GM12872 (cell line): ENCODE measurements around the gene PDE6C.

Experiments used
- CTCF ChIP-seq: IDR thresholded peaks from 3 replicates; pipeline ENCODE4 v1.5.1; 2011; ENCODE audit warnings: low read depth, mild to moderate bottlenecking, low read length, moderate library complexity; ENCODE audit not compliant: insufficient read depth

The PDE6C gene

GRCh38 chr10:93612311-93612710, at the start of gene PDE6C:
Gene PDE6C, plus strand, starts transcription at chr10:93612537. Its CDS starts 189 bp downstream, at chr10:93612726.
- TF ChIP-seq CTCF, result no peak

GRCh38 chr10:93565446-93565845, 46.9 kb upstream of the PDE6C start:
- no peak for TF ChIP-seq CTCF

GRCh38 chr10:93566435-93567276, 45.7 kb upstream of the PDE6C start, which contains the start of gene FFAR4:
Gene FFAR4, plus strand, starts transcription at chr10:93566665. Its CDS starts 56 bp downstream, at chr10:93566721.
- TF ChIP-seq CTCF, result no peak

- TF ChIP-seq CTCF, result no peak
Observed at GRCh38 chr10:93567277-93568104, 44.8 kb upstream of the PDE6C start.

DNA sequence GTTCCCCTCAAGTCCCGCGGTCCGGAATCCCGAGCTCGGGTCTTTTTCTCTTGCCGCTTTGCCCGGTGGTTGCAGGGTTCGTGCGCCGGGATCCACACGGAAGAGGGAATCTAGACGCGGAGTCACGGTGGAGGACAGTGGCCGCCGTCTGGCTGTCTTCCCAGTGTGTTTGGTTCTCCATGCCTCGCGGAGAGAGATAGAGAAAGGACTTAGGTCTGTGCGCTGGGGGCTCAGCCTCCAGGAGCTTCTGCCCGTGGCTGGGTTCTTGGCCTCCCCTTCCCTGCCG, 44.3 kb upstream of the PDE6C start:
- TF ChIP-seq CTCF, result no peak

DNA sequence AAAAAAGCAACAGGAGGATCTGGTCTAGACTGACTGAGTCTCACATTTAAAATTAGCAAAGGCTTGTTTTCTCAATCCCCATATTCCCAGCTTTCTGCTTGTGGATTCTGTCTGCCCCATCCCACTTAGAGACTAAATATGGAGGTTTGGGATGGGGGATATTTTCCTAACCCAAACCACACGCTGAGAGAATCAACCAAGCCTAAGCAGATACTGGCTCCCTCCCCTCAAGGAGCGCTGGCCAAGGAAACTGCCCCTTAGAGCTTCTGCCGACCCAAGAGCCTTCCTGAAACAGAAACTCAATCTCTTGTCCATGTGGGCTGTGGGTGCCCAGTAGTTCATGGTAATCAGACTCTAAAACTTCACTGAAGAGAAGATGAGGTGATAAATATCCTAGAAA, 42.0 kb upstream of the PDE6C start:
- TF ChIP-seq CTCF, result no peak

GRCh38 chr10:93572606-93573005, 39.7 kb upstream of the PDE6C start:
- no peak for TF ChIP-seq CTCF
